GM12864 (cell line): ENCODE measurements around the gene GP5.

Experiments
- DNase-seq: peaks from one replicate; pipeline ENCODE4 v3.0.0-alpha.2; 2011; ENCODE audit warnings: low read depth
- H3K4me3 ChIP-seq: 2 replicates; pipeline ENCODE4 v1.5.1; 2011; ENCODE audit warnings: mild to moderate bottlenecking, low read depth, low read length, control low read depth
- CTCF ChIP-seq: IDR thresholded peaks from 2 replicates; pipeline ENCODE4 v1.5.1; 2011; ENCODE audit warnings: low read depth, mild to moderate bottlenecking, moderate library complexity, low read length, control low read depth, inconsistent platforms; ENCODE audit errors: missing control alignments

Gene GP5

GRCh38 chr3:194386066-194386465 lies 13.0 kb downstream of the GP5 start:
- no peak for DNase-seq
- no peak for TF ChIP-seq CTCF
- no peak overlapping the region for H3K4me3 ChIP-seq

- no peak overlapping the region for H3K4me3 ChIP-seq
- TF ChIP-seq CTCF = no peak
- DNase-seq = no peak
Observed at GRCh38 chr3:194384569-194385001, 14.5 kb downstream of the GP5 start.

DNA sequence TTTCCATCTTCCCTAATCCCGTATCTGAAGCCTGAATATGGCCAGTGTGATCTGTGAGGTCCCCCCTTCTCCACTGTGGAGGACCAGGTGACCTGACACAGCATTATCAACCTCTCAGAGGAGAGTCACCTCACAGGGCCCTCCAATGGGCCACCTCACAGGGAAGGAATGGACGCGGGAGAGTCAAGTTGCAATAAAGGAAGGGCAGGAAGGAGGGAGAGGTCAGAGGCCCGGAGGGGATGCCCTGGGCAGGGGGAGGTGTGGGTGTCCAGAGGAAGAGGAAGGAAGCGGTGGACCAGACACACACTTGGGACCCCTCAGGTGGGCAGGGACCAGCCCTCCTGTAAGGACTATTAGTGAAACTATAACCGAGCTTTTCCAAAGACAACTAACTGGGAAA lies 14.9 kb downstream of the GP5 start:
- no peak for DNase-seq
- no peak overlapping the region for H3K4me3 ChIP-seq
- no peak for TF ChIP-seq CTCF

- no peak overlapping the region for H3K4me3 ChIP-seq
- TF ChIP-seq CTCF = no peak
- no peak for DNase-seq
Observed at GRCh38 chr3:194383276-194383940, 15.7 kb downstream of the GP5 start.

- DNase-seq = no peak
- H3K4me3 ChIP-seq = no peak overlapping the region
- TF ChIP-seq CTCF = no peak
Observed at GRCh38 chr3:194382892-194383223, 16.2 kb downstream of the GP5 start.

GRCh38 chr3:194382196-194382891 lies 16.7 kb downstream of the GP5 start:
- no peak for DNase-seq
- no peak for TF ChIP-seq CTCF

DNA sequence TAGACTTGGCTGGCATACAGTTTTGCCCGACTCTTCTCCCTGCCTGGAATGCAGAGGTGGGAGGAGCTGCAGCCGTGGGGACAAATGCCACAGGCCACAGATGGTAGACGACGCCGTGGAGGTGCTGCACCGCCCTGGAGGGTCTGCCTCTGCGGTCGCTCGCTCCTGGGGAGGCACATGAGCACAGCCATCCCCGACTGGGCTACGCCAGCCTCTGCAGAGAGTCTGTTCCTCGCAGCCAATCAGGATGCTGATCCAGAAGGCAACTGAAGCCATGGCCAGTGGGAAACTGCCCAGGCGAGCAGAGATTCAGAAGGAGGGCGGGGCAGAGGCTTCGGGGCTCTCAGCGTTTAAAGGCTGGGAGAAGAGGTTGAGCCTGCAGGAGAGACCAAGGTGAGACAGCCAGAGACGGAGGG lies 17.6 kb downstream of the GP5 start:
- H3K4me3 ChIP-seq = no peak overlapping the region
- TF ChIP-seq CTCF = no peak
- no peak for DNase-seq

More at GRCh38 chr3:194382196-194382891, 16.7 kb downstream of the GP5 start:
- no peak overlapping the region for H3K4me3 ChIP-seq
